Measurements from ENCODE around the gene DTX4. TPM values are rescaled to one million over a fixed set of nuclear protein-coding genes. Genes with fewer than 3 reads are reported as not detected.

Gene DTX4
- polyA plus RNA-seq, 4 donors: 12.2 to 50.3 (median 22.4) TPM

DNA sequence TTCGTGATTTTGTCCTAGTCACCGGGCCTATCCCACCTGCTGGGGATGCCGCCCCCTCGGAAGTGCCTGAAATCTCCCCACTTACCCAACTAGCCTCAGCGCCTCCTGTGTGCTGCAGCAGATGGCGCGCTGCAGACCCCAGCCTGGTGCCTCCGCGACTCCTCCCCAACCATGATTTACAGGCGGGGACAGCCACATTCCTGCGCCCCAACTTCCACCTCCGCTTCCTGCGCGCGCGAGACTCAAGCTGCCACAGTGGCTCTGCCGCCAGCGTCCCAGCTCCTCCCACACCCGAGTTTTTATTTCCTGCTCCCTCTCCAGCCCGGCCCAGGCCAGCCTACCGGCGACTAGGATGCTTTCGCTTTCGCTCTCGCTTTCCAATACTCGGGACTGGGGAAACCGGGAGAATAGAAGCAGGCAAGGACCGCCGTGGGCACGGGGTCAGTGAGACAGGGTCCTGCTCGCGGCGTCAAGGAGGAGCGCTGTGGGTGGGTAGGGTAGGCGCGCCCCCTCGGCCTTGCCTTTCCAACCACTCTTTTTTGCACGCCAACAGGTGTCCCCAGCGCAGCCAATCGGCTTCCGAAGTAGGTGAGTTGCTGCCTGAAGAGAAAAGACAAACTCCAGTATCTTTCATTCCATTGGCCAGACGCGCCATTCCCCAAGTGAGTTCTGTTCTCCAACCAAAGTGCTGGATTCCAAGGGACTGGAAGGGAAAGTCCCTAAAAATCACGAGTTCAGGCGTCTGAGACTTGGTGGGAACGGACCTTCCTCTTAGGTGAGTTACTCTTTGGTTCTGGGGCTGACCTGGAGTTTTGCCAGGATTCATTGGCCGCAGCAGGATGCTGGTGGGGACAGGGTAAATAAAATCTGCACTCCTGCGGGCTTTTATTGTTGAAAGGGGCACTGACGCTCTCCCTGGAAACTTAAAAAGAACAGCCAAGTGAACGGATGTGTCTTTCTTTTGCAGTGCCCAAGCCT, 29.1 kb upstream of the DTX4 start, which contains the start of gene FAM111A:
Gene FAM111A, plus strand, starts transcription at position 327 of the 978 bp plus-strand sequence. CDS start 6,017 bp downstream, outside the sequence.
- FAIRE-seq: no peak
- 0 to 1% (median 0%) methylated on average over 50 of the region's 50 CpGs for WGBS, 3 donors

GRCh38 chr11:59144096-59144495, 27.8 kb upstream of the DTX4 start:
- Histone ChIP-seq H3K9me3 (ENCODE audit: control insufficient read depth in 2 of 2, insufficient read depth in 1 of 2, low read depth in 1 of 2, low read length in 1 of 2) (no peaks in the 10 kb centered on the region), H3K27ac (ENCODE audit: low read depth in 1 of 3, low read length in 2 of 3) (peak overlapping the region; percentile 62 to 97 (median 70)), H3K4me3 (ENCODE audit: low read depth in 1 of 3, low read length in 3 of 3) (peak overlapping the region in 2 of 3 donors; percentile 41 to 56), H3K27me3 (ENCODE audit: control insufficient read depth in 3 of 3, insufficient read depth in 3 of 3, low read length in 3 of 3) (no peaks in the 10 kb centered on the region), H3K4me1 (ENCODE audit: control insufficient read depth in 3 of 3, insufficient read depth in 2 of 3, low read depth in 1 of 3, low read length in 2 of 3) (peaks cover 0 to 15% (median 2%) of the 10 kb centered on the region in 3 donors), H3K36me3 (ENCODE audit: control insufficient read depth in 3 of 3, insufficient read depth in 2 of 3, low read depth in 1 of 3, low read length in 3 of 3) (peaks cover 0 to 7% (median 2%) of the 10 kb centered on the region in 3 donors)
- FAIRE-seq (no peak), DNase-seq (peak; percentile 12 to 32)
- WGBS, 3 donors: 65 to 86% (median 86%) methylated on average over 1 of the region's 1 CpG

More for the DNA sequence above, 29.1 kb upstream of the DTX4 start, which contains the start of gene FAM111A:
- H3K27ac ChIP-seq (ENCODE audit: low read depth in 1 of 3, low read length in 2 of 3): peak within 1 kb of the TSS; percentile 97 to 99 (median 98)
- H3K9me3 ChIP-seq (ENCODE audit: control insufficient read depth in 2 of 2, insufficient read depth in 1 of 2, low read depth in 1 of 2, low read length in 1 of 2): no peaks in the 10 kb centered on the region
- peaks cover 0 to 15% (median 2%) of the 10 kb centered on the region in 3 donors for H3K4me1 ChIP-seq (ENCODE audit: control insufficient read depth in 3 of 3, insufficient read depth in 2 of 3, low read depth in 1 of 3, low read length in 2 of 3)
- H3K27me3 ChIP-seq (ENCODE audit: control insufficient read depth in 3 of 3, insufficient read depth in 3 of 3, low read length in 3 of 3): no peaks in the 10 kb centered on the region
- H3K36me3 ChIP-seq (ENCODE audit: control insufficient read depth in 3 of 3, insufficient read depth in 2 of 3, low read depth in 1 of 3, low read length in 3 of 3): peaks cover 0 to 10% (median 0%) of the 10 kb centered on the region in 3 donors
- peak; percentile 97 for DNase-seq
- H3K4me3 ChIP-seq (ENCODE audit: low read depth in 1 of 3, low read length in 3 of 3): peak within 1 kb of the TSS; percentile 68 to 95 (median 68)

DNA sequence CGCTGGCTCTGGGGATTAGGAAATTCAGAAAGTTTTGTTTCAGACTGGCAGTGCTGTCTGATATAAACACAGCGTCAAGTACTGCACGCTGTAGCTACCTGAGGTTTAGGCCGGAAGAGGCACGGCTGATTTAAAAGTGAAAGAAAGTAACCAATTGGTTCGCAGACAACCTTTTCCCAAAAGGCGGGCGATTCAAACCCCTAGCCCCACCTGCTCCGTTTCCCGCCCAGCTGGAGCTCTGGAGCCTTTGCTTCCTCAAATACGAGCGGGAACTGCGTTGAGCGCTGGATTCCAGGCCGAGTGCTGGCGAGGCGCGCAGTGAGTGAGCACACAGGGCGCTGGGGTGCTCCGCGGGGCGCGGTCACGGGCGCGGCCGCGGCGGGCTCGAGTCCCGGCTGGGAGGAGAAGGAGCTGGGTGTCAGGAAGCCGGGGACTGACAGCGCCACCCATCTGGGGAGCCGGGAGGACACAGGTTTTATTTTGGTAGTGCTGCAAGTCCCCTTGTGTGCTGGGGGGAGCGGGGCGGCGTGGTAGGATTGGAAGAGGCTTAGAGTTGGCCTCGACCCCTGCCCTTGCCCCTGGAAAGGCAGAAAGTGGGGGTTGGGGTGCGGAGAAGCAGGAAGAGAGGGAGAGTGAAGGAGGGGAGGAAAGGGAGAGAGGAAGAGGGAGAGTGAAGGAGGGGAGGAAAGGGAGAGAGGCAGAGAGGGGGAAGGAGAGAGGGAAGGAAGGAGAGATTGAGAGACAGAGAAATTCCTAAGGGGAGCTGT, 27.2 kb upstream of the DTX4 start:
- peak overlapping the region; percentile 27 to 56 (median 41) for H3K4me3 ChIP-seq (ENCODE audit: low read depth in 1 of 3, low read length in 3 of 3)
- H3K4me1 ChIP-seq (ENCODE audit: control insufficient read depth in 3 of 3, insufficient read depth in 2 of 3, low read depth in 1 of 3, low read length in 2 of 3): peaks cover 0 to 15% (median 2%) of the 10 kb centered on the region in 3 donors
- H3K36me3 ChIP-seq (ENCODE audit: control insufficient read depth in 3 of 3, insufficient read depth in 2 of 3, low read depth in 1 of 3, low read length in 3 of 3): peaks cover 0 to 6% (median 2%) of the 10 kb centered on the region in 3 donors
- no peaks in the 10 kb centered on the region for H3K9me3 ChIP-seq (ENCODE audit: control insufficient read depth in 2 of 2, insufficient read depth in 1 of 2, low read depth in 1 of 2, low read length in 1 of 2)
- DNase-seq (peak; percentile 92 to 95), FAIRE-seq (no peak)
- WGBS, 3 donors: 2% methylated on average over 38 to 39 of the region's 39 CpGs
- peak overlapping the region; percentile 62 to 97 (median 70) for H3K27ac ChIP-seq (ENCODE audit: low read depth in 1 of 3, low read length in 2 of 3)
- no peaks in the 10 kb centered on the region for H3K27me3 ChIP-seq (ENCODE audit: control insufficient read depth in 3 of 3, insufficient read depth in 3 of 3, low read length in 3 of 3)

- peak overlapping the region in 1 of 3 donors; percentile 41 for H3K4me3 ChIP-seq (ENCODE audit: low read depth in 1 of 3, low read length in 3 of 3)
- peaks cover 0 to 3% (median 2%) of the 10 kb centered on the region in 3 donors for H3K36me3 ChIP-seq (ENCODE audit: control insufficient read depth in 3 of 3, insufficient read depth in 2 of 3, low read depth in 1 of 3, low read length in 3 of 3)
- no peaks in the 10 kb centered on the region for H3K27me3 ChIP-seq (ENCODE audit: control insufficient read depth in 3 of 3, insufficient read depth in 3 of 3, low read length in 3 of 3)
- peaks cover 0 to 15% (median 2%) of the 10 kb centered on the region in 3 donors for H3K4me1 ChIP-seq (ENCODE audit: control insufficient read depth in 3 of 3, insufficient read depth in 2 of 3, low read depth in 1 of 3, low read length in 2 of 3)
- FAIRE-seq: no peak
- H3K9me3 ChIP-seq (ENCODE audit: control insufficient read depth in 2 of 2, insufficient read depth in 1 of 2, low read depth in 1 of 2, low read length in 1 of 2): no peaks in the 10 kb centered on the region
- H3K27ac ChIP-seq (ENCODE audit: low read depth in 1 of 3, low read length in 2 of 3): no peak overlapping the region
- no peak for DNase-seq
- whole genome bisulfite sequencing, 3 donors: 52 to 65% (median 65%) methylated on average over 4 of the region's 4 CpGs
Measured at GRCh38 chr11:59145534-59145933, 26.4 kb upstream of the DTX4 start.

- Histone ChIP-seq H3K4me1 (ENCODE audit: control insufficient read depth in 3 of 3, insufficient read depth in 2 of 3, low read depth in 1 of 3, low read length in 2 of 3) (no peaks in the 10 kb centered on the region), H3K4me3 (ENCODE audit: low read depth in 1 of 3, low read length in 3 of 3) (no peak overlapping the region), H3K36me3 (ENCODE audit: control insufficient read depth in 3 of 3, insufficient read depth in 2 of 3, low read depth in 1 of 3, low read length in 3 of 3) (peaks cover 0 to 7% (median 2%) of the 10 kb centered on the region in 3 donors), H3K9me3 (ENCODE audit: control insufficient read depth in 2 of 2, insufficient read depth in 1 of 2, low read depth in 1 of 2, low read length in 1 of 2) (peaks cover 0 to 3% of the 10 kb centered on the region in 2 donors), H3K27me3 (ENCODE audit: control insufficient read depth in 3 of 3, insufficient read depth in 3 of 3, low read length in 3 of 3) (no peaks in the 10 kb centered on the region), H3K27ac (ENCODE audit: low read depth in 1 of 3, low read length in 2 of 3) (no peak overlapping the region)
- FAIRE-seq: no peak
- no peak for DNase-seq
- WGBS, 3 donors: 83 to 89% (median 87%) methylated on average over 1 of the region's 1 CpG
Measured at GRCh38 chr11:59151761-59152160, 20.2 kb upstream of the DTX4 start.

- Histone ChIP-seq H3K27ac (ENCODE audit: low read depth in 1 of 3, low read length in 2 of 3) (no peak overlapping the region), H3K4me1 (ENCODE audit: control insufficient read depth in 3 of 3, insufficient read depth in 2 of 3, low read depth in 1 of 3, low read length in 2 of 3) (no peaks in the 10 kb centered on the region), H3K36me3 (ENCODE audit: control insufficient read depth in 3 of 3, insufficient read depth in 2 of 3, low read depth in 1 of 3, low read length in 3 of 3) (peaks cover 0 to 7% (median 2%) of the 10 kb centered on the region in 3 donors), H3K4me3 (ENCODE audit: low read depth in 1 of 3, low read length in 3 of 3) (no peak overlapping the region), H3K9me3 (ENCODE audit: control insufficient read depth in 2 of 2, insufficient read depth in 1 of 2, low read depth in 1 of 2, low read length in 1 of 2) (peaks cover 0 to 3% of the 10 kb centered on the region in 2 donors), H3K27me3 (ENCODE audit: control insufficient read depth in 3 of 3, insufficient read depth in 3 of 3, low read length in 3 of 3) (no peaks in the 10 kb centered on the region)
- no peak for DNase-seq
- no peak for FAIRE-seq
- WGBS, 3 donors: 75 to 90% (median 82%) methylated on average over 8 of the region's 8 CpGs
Measured at GRCh38 chr11:59152312-59152951, 19.5 kb upstream of the DTX4 start.

DNA sequence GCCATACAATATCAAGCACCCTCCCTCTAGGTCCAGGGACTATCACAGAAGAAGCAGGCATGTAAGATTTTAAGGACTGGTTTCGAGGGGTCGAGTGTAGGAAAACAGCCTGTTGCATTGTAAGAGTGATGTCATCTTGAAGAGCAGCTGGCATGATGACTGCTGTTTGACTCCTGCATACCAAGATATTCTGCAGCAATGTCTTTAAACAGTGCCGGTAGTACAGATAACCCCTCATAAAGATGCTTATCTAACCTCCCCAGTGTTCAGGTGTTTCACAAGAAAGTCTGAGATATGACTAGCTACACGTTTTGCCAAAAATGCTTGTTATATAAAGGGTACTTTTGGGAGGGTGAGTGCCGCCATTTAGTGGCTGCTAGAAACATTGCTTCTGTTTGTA, 17.3 kb upstream of the DTX4 start:
- FAIRE-seq (no peak), DNase-seq (peak in 1 of 2 donors; percentile 24)
- Histone ChIP-seq H3K36me3 (ENCODE audit: control insufficient read depth in 3 of 3, insufficient read depth in 2 of 3, low read depth in 1 of 3, low read length in 3 of 3) (peaks cover 0 to 7% (median 0%) of the 10 kb centered on the region in 3 donors), H3K27ac (ENCODE audit: low read depth in 1 of 3, low read length in 2 of 3) (no peak overlapping the region), H3K27me3 (ENCODE audit: control insufficient read depth in 3 of 3, insufficient read depth in 3 of 3, low read length in 3 of 3) (no peaks in the 10 kb centered on the region), H3K4me3 (ENCODE audit: low read depth in 1 of 3, low read length in 3 of 3) (no peak overlapping the region), H3K4me1 (ENCODE audit: control insufficient read depth in 3 of 3, insufficient read depth in 2 of 3, low read depth in 1 of 3, low read length in 2 of 3) (peaks cover 0 to 3% (median 0%) of the 10 kb centered on the region in 3 donors), H3K9me3 (ENCODE audit: control insufficient read depth in 2 of 2, insufficient read depth in 1 of 2, low read depth in 1 of 2, low read length in 1 of 2) (peaks cover 0 to 3% of the 10 kb centered on the region in 2 donors)
- WGBS, 3 donors: 35 to 67% (median 57%) methylated on average over 5 of the region's 5 CpGs

Measured in small intestine (tissue), 7 donors.